Measurements from ENCODE around the gene MRPS7. TPM values are rescaled to one million over a fixed set of nuclear protein-coding genes. Genes with fewer than 3 reads are reported as not detected.

Gene MRPS7
- total and polyA plus RNA-seq, 9 of the 15 experiments (the other 6 are each of a cell fraction or from before 2014, with no cell fraction given): 107 to 244 (median 132) TPM

GRCh38 chr17:75295201-75296158 is 33.8 kb downstream of the MRPS7 start (continued):
- no peak for TF ChIP-seq YY1 (IDR thresholded peaks at IDR 0.05; ENCODE audit: borderline replicate concordance in 1 of 3, control insufficient read depth in 1 of 3, extremely low read depth in 1 of 3, insufficient read depth in 3 of 3, insufficient read length in 1 of 3, insufficient replicate concordance in 2 of 3, low read depth in 1 of 3, low read length in 2 of 3)
- peak in 1 of 3 experiments; percentile 3; a peak in 1 of 6 replicates for TF ChIP-seq CTCF (IDR thresholded peaks at IDR 0.05 in 2 of 3, conservative IDR thresholded peaks at IDR 0.05 in 1 of 3; ENCODE audit: insufficient read depth in 2 of 3, low read depth in 1 of 3, low read length in 3 of 3)
- no peak for TF ChIP-seq BCLAF1 (IDR thresholded peaks at IDR 0.05; ENCODE audit: borderline replicate concordance in 1 of 2, control insufficient read depth in 1 of 2, low read depth in 2 of 2, low read length in 1 of 2)
- peak; percentile 73 for TF ChIP-seq ZNF79 (CRISPR knock-in tag; IDR thresholded peaks at IDR 0.05; ENCODE audit: low read depth)
- TF ChIP-seq DDX20 (tag; IDR thresholded peaks at IDR 0.05; ENCODE audit: low read depth): no peak
- peak; percentile 67; the same call in 1 of the 2 replicates for TF ChIP-seq ELF4 (CRISPR knock-in tag; IDR thresholded peaks at IDR 0.05)
- TF ChIP-seq ZNF140 (CRISPR knock-in tag; IDR thresholded peaks at IDR 0.05): no peak
- TF ChIP-seq NCOR1 (IDR thresholded peaks at IDR 0.05): peak; percentile 53
- no peak for TF ChIP-seq ARID3B (CRISPR knock-in tag; IDR thresholded peaks at IDR 0.05; ENCODE audit: borderline replicate concordance)
- peak in 1 of 2 experiments; percentile 25; a peak in 1 of 4 replicates for TF ChIP-seq FOXK2 (conservative IDR thresholded peaks at IDR 0.05 in 1 of 2, IDR thresholded peaks at IDR 0.05 in 1 of 2; ENCODE audit: low read depth in 2 of 2)
- no peak for TF ChIP-seq HIVEP1 (CRISPR knock-in tag; IDR thresholded peaks at IDR 0.05)
- TF ChIP-seq ZBTB43 (CRISPR knock-in tag; IDR thresholded peaks at IDR 0.05): no peak
- TF ChIP-seq ZFP36 (IDR thresholded peaks at IDR 0.05; ENCODE audit: low read depth, low read length, partially characterized antibody): peak; percentile 53
- TF ChIP-seq SMAD4 (CRISPR knock-in tag; conservative IDR thresholded peaks at IDR 0.05): 0 out of 2 replicates have a peak, but pooled peaks have one; percentile 17
- no peak for TF ChIP-seq ZFX (CRISPR knock-in tag; IDR thresholded peaks at IDR 0.05)
- no peak for TF ChIP-seq KHSRP (IDR thresholded peaks at IDR 0.05)

Data from K562 (cell line).